Parathyroid adenoma (tissue), 2 donors: ENCODE measurements around the gene GPANK1.

Source experiments
- H2AFZ ChIP-seq: fragments of 300-600 bp; sonication (generic); one replicate; pipeline ENCODE4 v1.7.0; 2017; ENCODE audit warnings: antibody characterized with exemption, mild to moderate bottlenecking
- H3K27ac ChIP-seq: fragments of 300-600 bp; sonication (generic); one replicate; pipeline ENCODE4 v1.7.0; 2017
- H3K27me3 ChIP-seq: fragments of 300-600 bp; sonication (generic); one replicate; pipeline ENCODE4 v1.7.0; 2017; ENCODE audit warnings: low read length; ENCODE audit not compliant: control insufficient read depth, insufficient read depth
- H3K36me3 ChIP-seq: fragments of 300-600 bp; sonication (generic); one replicate; pipeline ENCODE4 v1.7.0; 2017; ENCODE audit warnings: low read length; ENCODE audit not compliant: control insufficient read depth, insufficient read depth
- H3K4me1 ChIP-seq: fragments of 300-600 bp; sonication (generic); one replicate; pipeline ENCODE4 v1.7.0; 2017; ENCODE audit warnings: control low read depth
- H3K4me2 ChIP-seq: fragments of 300-600 bp; sonication (generic); one replicate; pipeline ENCODE4 v1.7.0; 2017; ENCODE audit warnings: low read length
- H3K4me3 ChIP-seq: fragments of 300-600 bp; sonication (generic); one replicate; pipeline ENCODE4 v1.7.0; 2017; ENCODE audit warnings: low read depth, low read length
- H3K79me2 ChIP-seq: fragments of 300-600 bp; sonication (generic); one replicate; pipeline ENCODE4 v1.7.0; 2017; ENCODE audit warnings: control low read depth
- H3K9ac ChIP-seq: fragments of 300-600 bp; sonication (generic); one replicate; pipeline ENCODE4 v1.7.0; 2017; ENCODE audit warnings: mild to moderate bottlenecking
- H3K9me3 ChIP-seq: fragments of 300-600 bp; sonication (generic); one replicate; pipeline ENCODE4 v1.7.0; 2017; ENCODE audit warnings: low read length; ENCODE audit not compliant: control insufficient read depth
- TF ChIP-seq, protein P1 (sequence below): fragments of 300-600 bp; sonication (generic); IDR thresholded peaks from one replicate; pipeline ENCODE4 v1.7.0; 2017; ENCODE audit warnings: antibody characterized with exemption, mild to moderate bottlenecking
- donor health status: primary hyperparathyroidism.

The GPANK1 gene

DNA sequence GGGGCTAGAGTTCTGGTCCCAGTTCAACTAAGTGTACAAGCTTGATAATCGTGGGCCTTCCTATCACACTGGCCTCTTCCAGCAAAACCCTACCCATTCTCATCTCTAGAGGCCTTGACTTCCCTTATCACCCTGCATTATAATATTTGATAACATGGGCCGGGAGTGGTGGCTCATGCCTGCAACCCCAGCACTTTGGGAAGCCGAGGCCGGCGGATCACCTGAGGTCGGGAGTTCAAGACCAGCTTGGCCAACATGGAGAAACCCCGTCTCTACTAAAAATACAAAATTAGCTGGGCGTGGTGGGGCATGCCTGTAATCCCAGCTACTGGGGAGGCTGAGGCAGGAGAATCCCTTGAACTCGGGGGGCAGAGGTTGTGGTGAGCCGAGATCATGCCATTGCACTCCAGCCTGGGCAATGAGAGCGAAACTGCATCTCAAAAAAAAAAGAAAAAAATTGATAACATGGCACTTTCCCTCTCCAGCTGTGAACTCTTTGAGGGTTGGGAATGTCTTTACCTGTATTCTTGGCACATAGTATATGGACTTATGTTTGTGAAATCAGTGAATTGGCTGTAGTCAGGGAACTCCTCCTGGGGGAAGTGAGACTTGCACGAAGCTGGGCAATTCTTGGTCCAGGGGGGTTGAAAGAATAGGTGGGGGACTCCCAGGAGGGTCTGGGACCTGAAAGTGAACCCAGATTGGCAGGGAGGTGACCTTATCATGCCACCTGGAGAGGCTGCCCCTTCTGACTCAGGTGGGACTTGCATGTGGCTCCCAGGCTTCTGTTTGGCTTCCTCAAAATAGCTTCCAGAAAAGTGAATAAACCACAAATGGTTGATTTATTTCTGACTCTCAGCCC, 3.3 kb downstream of the GPANK1 start:
- Histone ChIP-seq H3K4me2 (peak overlapping the region; percentile 82), H3K79me2 (peaks cover 38% of the 10 kb centered on the region), H3K27me3 (no peaks in the 10 kb centered on the region), H2AFZ (peak overlapping the region; percentile 81), H3K9ac (no peak overlapping the region), H3K4me1 (peaks cover 15% of the 10 kb centered on the region), H3K9me3 (no peaks in the 10 kb centered on the region), H3K36me3 (no peaks in the 10 kb centered on the region), H3K4me3 (peak overlapping the region; percentile 87), H3K27ac (peak overlapping the region; percentile 91)
- TF ChIP-seq, protein P1, sequence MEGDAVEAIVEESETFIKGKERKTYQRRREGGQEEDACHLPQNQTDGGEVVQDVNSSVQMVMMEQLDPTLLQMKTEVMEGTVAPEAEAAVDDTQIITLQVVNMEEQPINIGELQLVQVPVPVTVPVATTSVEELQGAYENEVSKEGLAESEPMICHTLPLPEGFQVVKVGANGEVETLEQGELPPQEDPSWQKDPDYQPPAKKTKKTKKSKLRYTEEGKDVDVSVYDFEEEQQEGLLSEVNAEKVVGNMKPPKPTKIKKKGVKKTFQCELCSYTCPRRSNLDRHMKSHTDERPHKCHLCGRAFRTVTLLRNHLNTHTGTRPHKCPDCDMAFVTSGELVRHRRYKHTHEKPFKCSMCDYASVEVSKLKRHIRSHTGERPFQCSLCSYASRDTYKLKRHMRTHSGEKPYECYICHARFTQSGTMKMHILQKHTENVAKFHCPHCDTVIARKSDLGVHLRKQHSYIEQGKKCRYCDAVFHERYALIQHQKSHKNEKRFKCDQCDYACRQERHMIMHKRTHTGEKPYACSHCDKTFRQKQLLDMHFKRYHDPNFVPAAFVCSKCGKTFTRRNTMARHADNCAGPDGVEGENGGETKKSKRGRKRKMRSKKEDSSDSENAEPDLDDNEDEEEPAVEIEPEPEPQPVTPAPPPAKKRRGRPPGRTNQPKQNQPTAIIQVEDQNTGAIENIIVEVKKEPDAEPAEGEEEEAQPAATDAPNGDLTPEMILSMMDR: no peak

DNA sequence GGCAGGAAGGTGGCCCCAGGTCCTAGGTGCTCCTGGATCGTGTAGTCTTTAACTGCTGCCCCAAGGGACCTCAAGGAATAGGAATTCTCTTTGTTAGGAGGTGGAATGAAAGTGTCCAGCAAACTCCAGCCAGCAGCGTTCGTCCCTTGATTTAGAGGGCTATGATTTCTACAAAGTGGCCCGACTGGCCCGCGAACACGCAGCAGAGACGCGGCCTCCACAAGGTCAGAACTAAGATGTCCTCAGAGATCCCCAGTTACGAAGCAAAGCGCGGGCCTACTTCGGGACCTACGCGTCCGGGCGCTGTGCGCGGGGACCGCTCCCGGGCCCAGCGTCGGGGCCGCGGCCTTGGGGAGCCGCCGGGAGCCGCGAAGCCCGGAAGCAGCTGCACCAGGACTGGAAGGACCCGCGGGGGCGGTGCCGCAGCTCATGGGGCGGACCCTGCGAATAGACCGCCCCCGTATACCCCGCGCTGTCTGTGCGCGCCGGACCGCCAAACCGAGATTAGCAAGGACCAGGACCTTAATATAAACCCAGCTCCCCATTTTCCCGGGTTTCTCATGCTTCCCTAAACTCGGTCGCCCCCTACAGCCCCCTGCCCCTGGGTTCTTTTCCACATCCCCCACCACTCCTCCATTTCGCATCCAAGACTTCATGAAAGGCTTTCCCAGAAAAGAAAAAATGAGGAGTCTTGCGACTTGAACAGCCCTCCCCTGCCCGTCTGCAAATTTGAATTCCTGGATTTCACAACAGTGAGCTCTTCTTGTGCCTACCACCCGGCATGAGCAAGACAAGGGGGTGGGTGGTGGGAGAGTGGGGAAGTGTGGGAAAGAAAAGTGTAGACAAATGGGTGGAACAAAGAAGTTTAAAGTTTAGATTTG, 4.2 kb downstream of the GPANK1 start, which contains the start of gene C6orf47:
Gene C6orf47, minus strand, starts transcription at position 398 of the 881 bp plus-strand sequence. CDS start 831 bp downstream, outside the sequence.
- H3K9me3 ChIP-seq: no peaks in the 10 kb centered on the region
- H3K4me1 ChIP-seq: peaks cover 15% of the 10 kb centered on the region
- H3K4me3 ChIP-seq: peak within 1 kb of the TSS; percentile 87
- peak within 1 kb of the TSS; percentile 81 for H2AFZ ChIP-seq
- peaks cover 32% of the 10 kb centered on the region for H3K79me2 ChIP-seq
- H3K27me3 ChIP-seq: no peaks in the 10 kb centered on the region
- H3K9ac ChIP-seq: peak within 1 kb of the TSS; percentile 91
- no peaks in the 10 kb centered on the region for H3K36me3 ChIP-seq
- TF ChIP-seq, protein P1: peak; percentile 2
- peak within 1 kb of the TSS; percentile 91 for H3K27ac ChIP-seq
- peak within 1 kb of the TSS; percentile 82 for H3K4me2 ChIP-seq

DNA sequence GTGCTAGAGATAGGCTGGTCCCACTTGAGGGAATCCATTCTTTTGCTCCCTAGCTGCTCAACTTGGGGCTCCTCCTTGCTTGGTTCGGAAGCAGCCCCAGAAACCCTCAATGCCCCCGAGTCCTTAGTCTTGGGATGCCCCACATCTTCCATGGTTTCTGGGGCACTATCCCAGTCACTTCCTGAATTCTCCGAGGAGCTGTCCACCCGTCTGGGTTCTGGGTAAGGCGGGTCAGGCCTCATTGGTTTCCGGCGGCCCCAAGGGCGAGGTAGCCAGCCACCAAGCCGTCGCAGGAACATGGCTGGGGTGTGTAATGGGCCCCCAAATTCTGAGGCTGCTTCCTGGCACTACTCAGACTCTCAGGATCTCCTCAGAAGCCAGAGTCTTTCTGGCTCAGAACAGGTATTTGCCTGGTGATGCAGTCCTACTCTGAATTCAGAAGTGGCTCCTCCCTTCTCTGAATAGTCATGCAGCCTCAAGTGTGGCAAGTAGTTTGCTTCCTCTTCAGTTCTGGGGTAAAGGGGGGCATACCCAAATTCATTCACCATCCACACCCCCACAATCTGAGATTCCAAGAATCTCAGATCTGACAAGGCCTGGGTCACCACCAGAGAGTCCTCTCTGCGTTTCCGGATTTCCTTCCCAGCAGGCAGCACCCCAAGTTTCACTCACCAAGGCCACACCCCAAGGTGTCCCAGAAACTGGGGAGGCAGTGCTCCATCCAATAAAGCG, 5.0 kb downstream of the GPANK1 start:
- Histone ChIP-seq H3K36me3 (no peaks in the 10 kb centered on the region), H3K27me3 (no peaks in the 10 kb centered on the region), H3K79me2 (peaks cover 32% of the 10 kb centered on the region), H3K4me2 (peak overlapping the region; percentile 82), H3K4me1 (peaks cover 15% of the 10 kb centered on the region), H3K27ac (peak overlapping the region; percentile 91), H3K9ac (peak overlapping the region; percentile 91), H3K4me3 (peak overlapping the region; percentile 87), H3K9me3 (no peaks in the 10 kb centered on the region), H2AFZ (peak overlapping the region; percentile 81)
- TF ChIP-seq, protein P1: no peak

GRCh38 chr6:31658983-31659648, 5.7 kb downstream of the GPANK1 start:
- Histone ChIP-seq H3K36me3 (no peaks in the 10 kb centered on the region), H3K4me3 (peak overlapping the region; percentile 87), H3K9ac (no peak overlapping the region), H3K4me2 (peak overlapping the region; percentile 82), H3K4me1 (peaks cover 14% of the 10 kb centered on the region), H3K27ac (peak overlapping the region; percentile 91), H3K9me3 (no peaks in the 10 kb centered on the region), H2AFZ (no peak overlapping the region), H3K79me2 (peaks cover 30% of the 10 kb centered on the region), H3K27me3 (no peaks in the 10 kb centered on the region)
- TF ChIP-seq, protein P1: no peak
